ENCODE measurements around the gene RAD9B.
"Not testable (repeated sequence)": the region's sequence is repeated elsewhere in the genome, so short reads cannot be mapped to it uniquely, and the experiment has no call there.

RAD9B gene

DNA sequence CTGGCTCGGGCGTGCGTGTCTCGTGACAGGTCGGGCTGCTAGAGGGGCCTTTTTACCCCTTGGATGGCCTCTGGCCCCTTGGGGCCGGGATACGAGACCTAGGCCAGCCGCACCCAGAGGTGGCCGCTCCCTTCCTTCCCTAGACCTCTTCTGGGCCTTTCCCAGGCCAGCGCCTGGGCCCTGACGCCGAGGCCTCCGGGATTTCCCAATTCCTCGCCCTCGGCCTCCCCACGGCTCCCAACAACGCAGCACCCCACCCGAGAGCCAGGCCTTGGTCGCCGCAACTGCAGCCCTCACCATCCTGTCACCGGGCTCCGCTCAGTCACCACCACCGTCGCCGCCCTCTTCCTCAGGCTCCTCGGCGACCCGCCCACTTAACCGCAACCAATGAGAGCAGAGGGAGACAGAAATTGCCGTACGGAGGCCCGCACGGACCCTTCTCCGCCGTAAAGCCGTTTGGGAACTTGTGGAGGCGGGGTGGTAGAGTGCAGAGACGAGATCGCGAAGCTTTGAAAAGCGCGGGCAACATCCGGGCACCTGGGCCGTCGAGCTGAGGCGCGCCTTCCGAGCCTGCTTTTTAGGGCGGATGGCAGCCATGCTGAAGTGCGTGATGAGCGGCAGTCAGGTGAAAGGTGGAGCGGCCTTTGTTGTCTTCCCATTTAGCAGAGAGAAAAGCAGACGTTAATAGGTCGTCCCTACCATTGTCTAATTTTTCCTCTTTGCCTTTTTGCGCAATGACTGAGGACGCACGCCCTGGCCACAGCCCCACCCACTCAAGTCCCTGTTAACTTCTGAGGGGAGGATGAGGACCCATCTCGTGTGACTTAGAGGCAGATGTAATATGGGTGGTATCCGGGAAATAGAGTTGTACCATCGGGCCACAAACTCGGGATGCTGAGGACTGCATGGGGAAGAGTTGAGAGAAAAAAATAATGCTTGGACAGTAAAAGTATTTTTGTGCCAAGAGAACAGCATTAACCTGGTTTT is at the start of gene RAD9B, which contains the start of gene VPS29:
Gene RAD9B, plus strand, starts transcription at position 580 of the 987 bp plus-strand sequence. Its CDS starts 7 bp downstream, at position 587.
Gene VPS29, minus strand, starts transcription at position 360 of the 987 bp plus-strand sequence. Its CDS starts 60 bp downstream, at position 300.
- H3K27me3 Mint-ChIP-seq, result no peaks in the 10 kb centered on the region
- peak within 1 kb of the TSS; percentile 95 for H3K27ac Mint-ChIP-seq
- peaks cover 38% of the 10 kb centered on the region for H3K4me1 Mint-ChIP-seq (ENCODE audit: low read depth)
- peaks cover 6% of the 10 kb centered on the region for H3K9me3 Mint-ChIP-seq
- H3K36me3 Mint-ChIP-seq (ENCODE audit: low read depth), result peaks cover 25% of the 10 kb centered on the region
- H3K4me3 Mint-ChIP-seq, result peak within 1 kb of the TSS; percentile 91

- Mint-ChIP-seq H3K27me3 (no peaks in the 10 kb centered on the region), H3K4me3 (no peak overlapping the region), H3K4me1 (ENCODE audit: low read depth) (peaks cover 27% of the 10 kb centered on the region), H3K36me3 (ENCODE audit: low read depth) (peaks cover 56% of the 10 kb centered on the region), H3K9me3 (no peaks in the 10 kb centered on the region), H3K27ac (no peak overlapping the region)
Measured at GRCh38 chr12:110453569-110454296, 48.4 kb upstream of the RAD9B start.

GRCh38 chr12:110458756-110459155 is 43.4 kb upstream of the RAD9B start:
- Mint-ChIP-seq H3K27ac (no peak overlapping the region), H3K27me3 (no peaks in the 10 kb centered on the region), H3K4me3 (no peak overlapping the region), H3K9me3 (no peaks in the 10 kb centered on the region), H3K36me3 (ENCODE audit: low read depth) (peaks cover 52% of the 10 kb centered on the region), H3K4me1 (ENCODE audit: low read depth) (peaks cover 8% of the 10 kb centered on the region)

- H3K4me3 Mint-ChIP-seq, H3K9me3 Mint-ChIP-seq, H3K27me3 Mint-ChIP-seq, H3K27ac Mint-ChIP-seq: not testable (repeated sequence)
- Mint-ChIP-seq H3K4me1 (ENCODE audit: low read depth) (peaks cover 12% of the 10 kb centered on the region), H3K36me3 (ENCODE audit: low read depth) (peaks cover 55% of the 10 kb centered on the region)
Measured at GRCh38 chr12:110461189-110461588, 40.9 kb upstream of the RAD9B start.

DNA sequence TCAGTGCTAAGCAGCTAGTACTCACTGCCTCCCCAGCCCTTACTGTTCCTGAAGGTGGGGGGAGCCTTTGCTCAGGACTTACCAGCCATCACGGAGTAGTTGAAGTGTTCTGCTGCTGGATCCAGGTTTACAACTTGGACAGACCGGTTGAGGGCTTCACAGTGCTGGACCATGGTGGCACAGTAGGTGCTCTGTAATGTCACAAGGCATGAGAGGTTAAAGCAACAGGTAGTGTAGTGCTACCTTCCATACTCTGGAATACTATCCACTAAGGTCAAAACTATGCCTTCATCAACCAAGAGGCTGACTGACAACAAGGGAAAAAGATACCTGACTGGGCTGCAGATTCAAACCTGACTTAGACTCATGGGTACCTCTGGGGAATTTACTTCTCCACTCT is 37.1 kb upstream of the RAD9B start:
- Mint-ChIP-seq H3K4me1 (ENCODE audit: low read depth) (peaks cover 40% of the 10 kb centered on the region), H3K36me3 (ENCODE audit: low read depth) (peaks cover 51% of the 10 kb centered on the region), H3K27ac (no peak overlapping the region), H3K9me3 (no peaks in the 10 kb centered on the region), H3K27me3 (no peaks in the 10 kb centered on the region), H3K4me3 (no peak overlapping the region)

DNA sequence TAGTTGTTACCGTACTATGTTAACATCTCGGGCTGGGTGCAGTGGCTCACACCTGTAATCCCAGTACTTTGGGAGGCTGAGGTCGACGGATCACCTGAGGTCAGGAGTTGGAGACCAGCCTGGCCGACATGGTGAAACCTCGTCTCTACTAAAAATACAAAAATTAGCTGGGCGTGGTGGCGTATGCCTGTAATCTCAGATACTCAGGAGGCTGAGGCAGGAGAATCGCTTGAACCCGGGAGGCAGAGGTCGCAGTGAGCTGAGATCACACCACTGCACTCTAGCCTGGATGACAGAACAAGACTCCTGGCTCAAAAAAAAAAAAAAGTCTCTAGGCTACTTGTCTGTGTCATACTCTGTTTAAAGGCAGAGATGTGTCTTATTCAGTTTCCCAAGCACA is 36.4 kb upstream of the RAD9B start:
- H3K4me1 Mint-ChIP-seq (ENCODE audit: low read depth), result peaks cover 47% of the 10 kb centered on the region
- not testable (repeated sequence) for H3K27me3 Mint-ChIP-seq, H3K9me3 Mint-ChIP-seq, H3K27ac Mint-ChIP-seq, H3K4me3 Mint-ChIP-seq
- peaks cover 54% of the 10 kb centered on the region for H3K36me3 Mint-ChIP-seq (ENCODE audit: low read depth)

DNA sequence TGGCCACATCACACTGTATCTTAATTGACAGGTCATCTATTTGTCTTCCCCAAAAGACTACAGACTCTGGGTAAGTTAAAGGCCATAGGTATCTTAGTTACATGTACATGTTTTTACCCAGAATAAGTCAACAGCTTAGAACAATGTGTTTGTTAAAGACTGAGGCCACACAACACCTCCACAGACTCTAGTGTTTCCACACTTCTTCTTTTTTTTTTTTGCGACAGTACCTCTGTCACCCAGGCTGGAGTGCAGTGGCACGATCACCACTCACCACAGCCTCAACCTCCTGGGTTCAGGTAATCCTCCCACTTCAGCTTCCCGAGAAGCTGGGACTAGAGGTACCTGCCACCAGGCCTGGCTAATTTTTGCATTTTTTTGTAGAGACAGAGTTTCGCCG is 35.3 kb upstream of the RAD9B start:
- no peaks in the 10 kb centered on the region for H3K27me3 Mint-ChIP-seq
- H3K4me3 Mint-ChIP-seq, result peak overlapping the region; percentile 97
- peaks cover 52% of the 10 kb centered on the region for H3K4me1 Mint-ChIP-seq (ENCODE audit: low read depth)
- H3K27ac Mint-ChIP-seq, result no peak overlapping the region
- H3K9me3 Mint-ChIP-seq, result no peaks in the 10 kb centered on the region
- H3K36me3 Mint-ChIP-seq (ENCODE audit: low read depth), result peaks cover 52% of the 10 kb centered on the region

DNA sequence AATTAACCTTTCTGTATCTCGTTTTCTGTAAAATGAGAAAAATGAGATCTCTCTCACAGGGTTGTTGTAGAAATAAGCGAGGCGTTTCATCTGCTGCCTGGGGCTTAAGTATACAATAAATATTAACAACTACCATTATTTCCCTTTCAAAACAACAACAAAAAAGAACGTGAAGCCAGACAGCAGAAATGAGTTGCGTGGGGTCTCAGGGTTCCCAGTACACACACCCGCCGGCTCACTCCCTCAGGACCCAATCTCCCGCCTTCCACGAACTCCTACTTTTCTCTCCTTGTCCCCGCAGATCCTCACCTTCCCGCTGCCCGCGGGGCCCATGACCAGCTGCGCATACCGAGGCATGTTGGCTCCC is 34.3 kb upstream of the RAD9B start:
- peak overlapping the region; percentile 97 for H3K4me3 Mint-ChIP-seq
- H3K36me3 Mint-ChIP-seq (ENCODE audit: low read depth), result peaks cover 48% of the 10 kb centered on the region
- peaks cover 52% of the 10 kb centered on the region for H3K4me1 Mint-ChIP-seq (ENCODE audit: low read depth)
- H3K27me3 Mint-ChIP-seq, result no peaks in the 10 kb centered on the region
- H3K27ac Mint-ChIP-seq, result peak overlapping the region; percentile 100
- H3K9me3 Mint-ChIP-seq, result no peaks in the 10 kb centered on the region

- H3K36me3 Mint-ChIP-seq (ENCODE audit: low read depth), result peaks cover 47% of the 10 kb centered on the region
- peaks cover 52% of the 10 kb centered on the region for H3K4me1 Mint-ChIP-seq (ENCODE audit: low read depth)
- H3K4me3 Mint-ChIP-seq, result peak within 1 kb of the TSS; percentile 97
- peak within 1 kb of the TSS; percentile 100 for H3K27ac Mint-ChIP-seq
- H3K27me3 Mint-ChIP-seq, result no peaks in the 10 kb centered on the region
- H3K9me3 Mint-ChIP-seq, result no peaks in the 10 kb centered on the region
Measured at GRCh38 chr12:110468214-110469048, 33.7 kb upstream of the RAD9B start, which contains the start of the genes FAM216A and GPN3. FAM216A (plus strand) TSS chr12:110468845; CDS start chr12:110468876, 31 bp downstream. GPN3 (minus strand) TSS chr12:110468257; CDS start chr12:110468203, 54 bp downstream.

DNA sequence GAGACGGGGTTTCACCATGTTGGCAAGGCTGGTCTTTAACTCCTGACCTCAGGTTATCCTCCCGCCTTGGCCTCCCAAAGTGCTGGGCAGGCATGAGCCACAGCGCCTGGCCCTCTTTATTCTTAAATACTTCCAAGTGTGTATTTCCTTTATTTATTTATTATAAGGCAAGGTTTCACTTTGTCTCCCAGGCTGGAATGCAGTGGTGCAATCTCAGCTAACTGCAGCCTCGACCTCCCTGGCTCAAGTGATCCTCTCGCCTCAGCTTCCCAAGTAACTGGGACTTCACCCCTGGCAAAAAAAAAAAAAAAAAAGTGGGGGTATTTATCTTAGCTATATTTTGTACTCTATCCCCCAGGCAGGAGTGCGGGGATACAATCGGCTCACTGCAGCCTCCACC is 26.7 kb upstream of the RAD9B start:
- Mint-ChIP-seq H3K9me3 (no peaks in the 10 kb centered on the region), H3K27me3 (no peaks in the 10 kb centered on the region), H3K4me3 (no peak overlapping the region), H3K27ac (no peak overlapping the region), H3K4me1 (ENCODE audit: low read depth) (peaks cover 8% of the 10 kb centered on the region), H3K36me3 (ENCODE audit: low read depth) (peaks cover 32% of the 10 kb centered on the region)

DNA sequence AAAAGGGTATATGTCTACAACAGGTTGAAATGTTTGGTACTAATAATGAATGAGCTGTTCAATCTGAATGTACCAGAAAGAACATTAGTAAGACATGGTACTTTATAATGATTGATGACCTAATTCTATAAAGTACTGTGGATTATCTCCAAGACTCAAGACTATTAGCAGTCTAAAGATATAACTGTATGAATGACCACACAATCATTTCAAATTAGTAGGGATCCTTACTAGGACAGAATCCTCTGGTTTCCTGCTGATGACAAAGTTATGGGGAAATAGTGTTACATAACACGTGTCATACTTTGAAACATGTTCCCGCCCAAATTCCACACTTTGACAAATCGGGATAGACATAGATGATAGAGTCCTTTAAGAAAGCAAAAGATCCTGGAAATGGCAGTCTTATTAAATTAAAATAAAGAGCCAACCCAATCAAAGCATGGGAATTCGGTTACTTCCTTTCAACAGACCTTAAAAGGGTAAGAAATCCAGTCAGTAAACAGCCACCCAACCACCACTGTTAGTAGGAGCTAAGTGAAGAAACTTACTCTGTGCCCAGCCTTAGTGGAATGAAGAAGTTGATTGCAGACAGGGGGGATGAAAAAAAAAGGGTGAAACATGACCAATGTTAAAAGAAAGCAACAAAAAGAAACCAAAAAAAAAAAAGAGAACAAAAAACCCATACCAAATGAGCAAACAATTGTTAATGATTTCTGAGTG is 3.0 kb upstream of the RAD9B start:
- Mint-ChIP-seq H3K9me3 (peaks cover 6% of the 10 kb centered on the region), H3K27ac (peak overlapping the region; percentile 42), H3K27me3 (no peaks in the 10 kb centered on the region), H3K4me1 (ENCODE audit: low read depth) (peaks cover 38% of the 10 kb centered on the region), H3K36me3 (ENCODE audit: low read depth) (peaks cover 40% of the 10 kb centered on the region), H3K4me3 (peak overlapping the region; percentile 49)

DNA sequence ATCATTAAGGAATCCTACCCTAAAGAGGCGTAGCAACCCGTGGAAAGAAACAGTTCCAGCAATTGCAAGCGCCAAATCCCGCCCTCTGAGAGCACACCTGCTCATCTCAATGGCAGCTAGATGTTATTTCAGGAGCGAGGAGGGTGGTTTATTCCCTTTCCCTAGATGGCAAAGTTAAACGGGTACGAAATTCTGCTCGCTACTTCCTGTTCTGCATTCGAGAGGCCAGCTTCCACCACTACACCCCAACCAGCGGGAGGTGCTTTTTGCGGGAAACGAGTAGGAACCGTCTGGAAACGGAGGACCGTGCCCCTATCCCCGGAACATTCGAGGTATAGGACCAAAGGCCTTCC is 756 bp upstream of the RAD9B start:
- peaks cover 38% of the 10 kb centered on the region for H3K4me1 Mint-ChIP-seq (ENCODE audit: low read depth)
- H3K4me3 Mint-ChIP-seq, result peak overlapping the region; percentile 91

GRCh38 chr12:110503432-110503831 is 1.3 kb downstream of the RAD9B start:
- Mint-ChIP-seq H3K9me3 (peaks cover 6% of the 10 kb centered on the region), H3K4me1 (ENCODE audit: low read depth) (peaks cover 34% of the 10 kb centered on the region), H3K27me3 (no peaks in the 10 kb centered on the region), H3K36me3 (ENCODE audit: low read depth) (peaks cover 25% of the 10 kb centered on the region), H3K4me3 (no peak overlapping the region), H3K27ac (peak overlapping the region; percentile 34)

More for the DNA sequence above, 756 bp upstream of the RAD9B start:
- Mint-ChIP-seq H3K27ac (peak overlapping the region; percentile 95), H3K9me3 (peaks cover 6% of the 10 kb centered on the region), H3K27me3 (no peaks in the 10 kb centered on the region), H3K36me3 (ENCODE audit: low read depth) (peaks cover 29% of the 10 kb centered on the region)

GRCh38 chr12:110505332-110505731 is 3.2 kb downstream of the RAD9B start:
- no peak overlapping the region for H3K4me3 Mint-ChIP-seq
- peaks cover 15% of the 10 kb centered on the region for H3K4me1 Mint-ChIP-seq (ENCODE audit: low read depth)
- peaks cover 6% of the 10 kb centered on the region for H3K9me3 Mint-ChIP-seq
- peaks cover 14% of the 10 kb centered on the region for H3K36me3 Mint-ChIP-seq (ENCODE audit: low read depth)
- no peaks in the 10 kb centered on the region for H3K27me3 Mint-ChIP-seq
- no peak overlapping the region for H3K27ac Mint-ChIP-seq
